ENCODE results near the gene ASPM. TPM values are rescaled to one million over a fixed set of nuclear protein-coding genes. Genes with fewer than 3 reads are reported as not detected.

ASPM gene
- total and polyA plus RNA-seq, 7 experiments from 2014 or later = 0.03 to 48.8 (median 0.16) TPM; not detected in 1

GRCh38 chr1:197145446-197146024 is 934 bp downstream of the ASPM start:
- H3K36me3 ChIP-seq (ENCODE audit: control insufficient read depth in 2 of 3, insufficient read depth in 3 of 3, low read length in 3 of 3) = no peaks in the 10 kb centered on the region
- Mint-ChIP-seq H3K27ac (peak overlapping the region in 3 of 9 donors; percentile 31 to 95 (median 52)), H3K4me3 (peak overlapping the region; percentile 89 to 98 (median 92)), H3K27me3 (peaks cover 0 to 11% (median 4%) of the 10 kb centered on the region in 5 donors), H3K9me3 (no peaks in the 10 kb centered on the region), H3K4me1 (peaks cover 7 to 29% (median 11%) of the 10 kb centered on the region in 7 donors), H3K36me3 (peaks cover 0 to 18% (median 0%) of the 10 kb centered on the region in 5 donors)
- ChIA-PET CTCF (no interaction called here), POLR2A (no interaction called here)
- H3K27me3 ChIP-seq (ENCODE audit: control insufficient read depth in 2 of 2, insufficient read depth in 2 of 2, low read length in 2 of 2) = no peaks in the 10 kb centered on the region
- peak overlapping the region; percentile 71 for H3K4me3 ChIP-seq (ENCODE audit: low read length)
- peaks cover 0 to 6% of the 10 kb centered on the region in 2 donors for H3K4me1 ChIP-seq (ENCODE audit: control insufficient read depth in 2 of 2, insufficient read depth in 2 of 2, low read length in 2 of 2)
- no peaks in the 10 kb centered on the region for H3K9me3 ChIP-seq (ENCODE audit: control insufficient read depth in 2 of 3, low read length in 3 of 3)
- peak in 1 of 9 donors; percentile 2 for DNase-seq
- intact Hi-C loops (cut with micrococcal nuclease) = loop anchor here (1.0 to 10.0 kb wide), 6 partner anchors 8 to 1013 kb away; partner anchors contain the start of genes DENND1B (in 2 of the 2), C1orf53 (in 1 of the 2) and NEK7 (in 1 of the 2)
- peak overlapping the region; percentile 24 for H3K27ac ChIP-seq (ENCODE audit: low read depth, low read length)
- no peak for ATAC-seq

DNA sequence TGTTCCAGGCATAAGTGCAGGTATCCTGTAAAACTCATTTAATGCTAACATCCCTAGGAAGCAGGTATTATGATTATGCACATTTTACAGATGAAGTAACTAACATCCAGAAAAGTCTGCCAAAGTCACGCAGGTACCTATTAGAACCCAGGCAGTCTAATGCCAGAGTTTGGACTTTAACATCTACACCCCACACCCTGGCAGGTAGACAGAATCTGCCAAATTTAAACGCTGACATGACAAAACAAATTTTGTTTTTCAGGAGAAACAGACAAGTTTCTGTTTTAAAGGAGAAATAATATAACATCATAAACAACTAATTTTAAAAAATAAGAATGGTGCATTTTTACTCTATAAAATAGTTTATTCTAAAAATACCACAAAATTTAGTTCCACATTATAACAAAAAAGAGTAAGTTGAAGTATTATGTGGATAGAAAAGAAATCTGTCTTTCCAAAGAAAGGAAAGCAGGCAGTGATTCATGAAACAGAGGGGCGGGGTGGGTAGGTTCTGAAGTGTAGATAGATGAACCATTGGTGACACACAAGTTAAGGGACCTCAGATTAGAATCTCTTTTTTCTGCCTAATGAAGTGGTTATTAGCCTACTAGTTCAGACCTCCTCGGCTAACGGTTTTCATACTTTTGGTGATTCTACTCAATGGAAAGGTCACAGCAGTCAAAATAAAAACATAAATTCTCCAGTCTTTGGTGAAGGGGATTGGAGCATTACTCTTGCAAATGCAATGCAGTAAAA is 1.7 kb downstream of the ASPM start:
- CTCF ChIA-PET = no interaction called here
- no peaks in the 10 kb centered on the region for H3K9me3 ChIP-seq (ENCODE audit: control insufficient read depth in 2 of 3, low read length in 3 of 3)
- peaks cover 0 to 20% (median 0%) of the 10 kb centered on the region in 5 donors for H3K36me3 Mint-ChIP-seq
- no peak for ATAC-seq
- H3K27me3 ChIP-seq (ENCODE audit: control insufficient read depth in 2 of 2, insufficient read depth in 2 of 2, low read length in 2 of 2) = no peaks in the 10 kb centered on the region
- no peak overlapping the region for H3K27ac ChIP-seq (ENCODE audit: low read depth, low read length)
- H3K4me1 ChIP-seq (ENCODE audit: control insufficient read depth in 2 of 2, insufficient read depth in 2 of 2, low read length in 2 of 2) = peaks cover 0 to 6% of the 10 kb centered on the region in 2 donors
- intact Hi-C loops (cut with micrococcal nuclease) = loop anchor here (1.0 to 10.0 kb wide), 3 partner anchors 7 to 758 kb away; partner anchors contain the start of genes C1orf53 (in 1 of the 2) and DENND1B (in 1 of the 2)
- peak overlapping the region in 7 of 10 donors; percentile 49 to 93 (median 89) for H3K4me3 Mint-ChIP-seq
- no peaks in the 10 kb centered on the region for H3K9me3 Mint-ChIP-seq
- POLR2A ChIA-PET = no interaction called here
- H3K27ac Mint-ChIP-seq = peak overlapping the region in 1 of 9 donors; percentile 89
- no peak for DNase-seq
- H3K4me3 ChIP-seq (ENCODE audit: low read length) = peak overlapping the region; percentile 18
- no peaks in the 10 kb centered on the region for H3K36me3 ChIP-seq (ENCODE audit: control insufficient read depth in 2 of 3, insufficient read depth in 3 of 3, low read length in 3 of 3)
- peaks cover 0 to 11% (median 4%) of the 10 kb centered on the region in 5 donors for H3K27me3 Mint-ChIP-seq
- peaks cover 7 to 37% (median 11%) of the 10 kb centered on the region in 7 donors for H3K4me1 Mint-ChIP-seq

- H3K9me3 Mint-ChIP-seq = no peaks in the 10 kb centered on the region
- peaks cover 0 to 11% (median 4%) of the 10 kb centered on the region in 5 donors for H3K27me3 Mint-ChIP-seq
- peak overlapping the region in 1 of 9 donors; percentile 29 for H3K27ac Mint-ChIP-seq
- H3K4me1 ChIP-seq (ENCODE audit: control insufficient read depth in 2 of 2, insufficient read depth in 2 of 2, low read length in 2 of 2) = peaks cover 0 to 10% of the 10 kb centered on the region in 2 donors
- POLR2A ChIA-PET = no interaction called here
- no peaks in the 10 kb centered on the region for H3K27me3 ChIP-seq (ENCODE audit: control insufficient read depth in 2 of 2, insufficient read depth in 2 of 2, low read length in 2 of 2)
- peak overlapping the region in 1 of 10 donors; percentile 54 for H3K4me3 Mint-ChIP-seq
- H3K4me3 ChIP-seq (ENCODE audit: low read length) = no peak overlapping the region
- CTCF ChIA-PET = no interaction called here
- DNase-seq = no peak
- H3K36me3 ChIP-seq (ENCODE audit: control insufficient read depth in 2 of 3, insufficient read depth in 3 of 3, low read length in 3 of 3) = no peaks in the 10 kb centered on the region
- H3K4me1 Mint-ChIP-seq = peaks cover 7 to 43% (median 11%) of the 10 kb centered on the region in 7 donors
- H3K36me3 Mint-ChIP-seq = peaks cover 0 to 26% (median 0%) of the 10 kb centered on the region in 5 donors
- H3K9me3 ChIP-seq (ENCODE audit: control insufficient read depth in 2 of 3, low read length in 3 of 3) = no peaks in the 10 kb centered on the region
- ATAC-seq = no peak
- intact Hi-C loops (cut with micrococcal nuclease) = loop anchor here in 1 of 2 donors (10.0 kb wide), 1 partner anchor 632 kb away; the partner anchor contains the start of gene DENND1B
- H3K27ac ChIP-seq (ENCODE audit: low read depth, low read length) = no peak overlapping the region
These were observed 3.2 kb downstream of the ASPM start for GRCh38 chr1:197143276-197143675.

GRCh38 chr1:197141575-197141974 is 4.9 kb downstream of the ASPM start:
- H3K27me3 ChIP-seq (ENCODE audit: control insufficient read depth in 2 of 2, insufficient read depth in 2 of 2, low read length in 2 of 2) = no peaks in the 10 kb centered on the region
- peaks cover 0 to 10% of the 10 kb centered on the region in 2 donors for H3K4me1 ChIP-seq (ENCODE audit: control insufficient read depth in 2 of 2, insufficient read depth in 2 of 2, low read length in 2 of 2)
- CTCF ChIA-PET = no interaction called here
- intact Hi-C loops (cut with micrococcal nuclease) = loop anchor here (1.0 to 10.0 kb wide), 2 partner anchors 8 to 633 kb away; partner anchors contain the start of gene DENND1B (in 1 of the 2)
- no peak for ATAC-seq
- Mint-ChIP-seq H3K27me3 (peaks cover 0 to 11% (median 4%) of the 10 kb centered on the region in 5 donors), H3K27ac (no peak overlapping the region), H3K36me3 (peaks cover 0 to 26% (median 0%) of the 10 kb centered on the region in 5 donors), H3K9me3 (no peaks in the 10 kb centered on the region), H3K4me1 (peaks cover 3 to 49% (median 8%) of the 10 kb centered on the region in 7 donors), H3K4me3 (peak overlapping the region in 1 of 10 donors; percentile 59)
- POLR2A ChIA-PET = no interaction called here
- H3K4me3 ChIP-seq (ENCODE audit: low read length) = no peak overlapping the region
- H3K27ac ChIP-seq (ENCODE audit: low read depth, low read length) = no peak overlapping the region
- H3K9me3 ChIP-seq (ENCODE audit: control insufficient read depth in 2 of 3, low read length in 3 of 3) = no peaks in the 10 kb centered on the region
- DNase-seq = no peak
- no peaks in the 10 kb centered on the region for H3K36me3 ChIP-seq (ENCODE audit: control insufficient read depth in 2 of 3, insufficient read depth in 3 of 3, low read length in 3 of 3)

DNA sequence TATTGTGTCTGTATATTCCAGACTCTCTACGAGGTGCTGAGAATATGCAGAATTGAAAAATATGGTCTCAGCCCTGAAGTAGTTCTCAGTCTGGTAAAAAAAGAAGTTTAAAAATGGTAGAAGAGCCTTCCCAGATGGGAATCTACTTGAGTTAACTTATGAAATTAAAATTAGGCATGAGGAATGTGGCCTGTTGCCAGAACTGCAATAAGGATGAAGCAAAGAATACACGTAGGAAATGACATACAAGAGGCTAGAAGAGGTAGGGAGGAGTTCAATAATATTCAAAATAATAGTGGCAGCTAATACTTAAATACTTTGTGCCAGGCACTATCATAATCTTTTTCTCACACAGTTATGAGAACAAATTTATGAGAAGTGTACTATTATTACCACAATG is 6.3 kb downstream of the ASPM start:
- DNase-seq (no peak), ATAC-seq (no peak)
- CTCF ChIA-PET = no interaction called here
- intact Hi-C loops (cut with micrococcal nuclease) = loop anchor here in 1 of 2 donors (10.0 kb wide), 1 partner anchor 635 kb away; the partner anchor contains the start of gene DENND1B
- Histone ChIP-seq H3K4me1 (ENCODE audit: control insufficient read depth in 2 of 2, insufficient read depth in 2 of 2, low read length in 2 of 2) (peaks cover 0 to 8% of the 10 kb centered on the region in 2 donors), H3K36me3 (ENCODE audit: control insufficient read depth in 2 of 3, insufficient read depth in 3 of 3, low read length in 3 of 3) (no peaks in the 10 kb centered on the region), H3K9me3 (ENCODE audit: control insufficient read depth in 2 of 3, low read length in 3 of 3) (no peaks in the 10 kb centered on the region), H3K27ac (ENCODE audit: low read depth, low read length) (no peak overlapping the region), H3K4me3 (ENCODE audit: low read length) (no peak overlapping the region), H3K27me3 (ENCODE audit: control insufficient read depth in 2 of 2, insufficient read depth in 2 of 2, low read length in 2 of 2) (no peaks in the 10 kb centered on the region)
- H3K4me1 Mint-ChIP-seq = peaks cover 0 to 54% (median 2%) of the 10 kb centered on the region in 7 donors
- peaks cover 0 to 26% (median 0%) of the 10 kb centered on the region in 5 donors for H3K36me3 Mint-ChIP-seq
- H3K27me3 Mint-ChIP-seq = peaks cover 0 to 11% (median 3%) of the 10 kb centered on the region in 5 donors
- H3K27ac Mint-ChIP-seq = peak overlapping the region in 1 of 9 donors; percentile 79
- POLR2A ChIA-PET = no interaction called here
- peak overlapping the region in 1 of 10 donors; percentile 67 for H3K4me3 Mint-ChIP-seq
- no peaks in the 10 kb centered on the region for H3K9me3 Mint-ChIP-seq

GRCh38 chr1:197139169-197139568 is 7.3 kb downstream of the ASPM start:
- Histone ChIP-seq H3K27me3 (ENCODE audit: control insufficient read depth in 2 of 2, insufficient read depth in 2 of 2, low read length in 2 of 2) (no peaks in the 10 kb centered on the region), H3K4me1 (ENCODE audit: control insufficient read depth in 2 of 2, insufficient read depth in 2 of 2, low read length in 2 of 2) (peaks cover 0 to 4% of the 10 kb centered on the region in 2 donors), H3K27ac (ENCODE audit: low read depth, low read length) (no peak overlapping the region), H3K36me3 (ENCODE audit: control insufficient read depth in 2 of 3, insufficient read depth in 3 of 3, low read length in 3 of 3) (no peaks in the 10 kb centered on the region), H3K9me3 (ENCODE audit: control insufficient read depth in 2 of 3, low read length in 3 of 3) (no peaks in the 10 kb centered on the region), H3K4me3 (ENCODE audit: low read length) (no peak overlapping the region)
- ChIA-PET POLR2A (no interaction called here), CTCF (no interaction called here)
- peak overlapping the region in 1 of 10 donors; percentile 16 for H3K4me3 Mint-ChIP-seq
- H3K27me3 Mint-ChIP-seq = peaks cover 0 to 11% (median 0%) of the 10 kb centered on the region in 5 donors
- intact Hi-C loops (cut with micrococcal nuclease) = no loop called here
- H3K27ac Mint-ChIP-seq = peak overlapping the region in 1 of 9 donors; percentile 61
- no peak for ATAC-seq
- DNase-seq = no peak
- peaks cover 0 to 29% (median 0%) of the 10 kb centered on the region in 5 donors for H3K36me3 Mint-ChIP-seq
- peaks cover 0 to 57% (median 0%) of the 10 kb centered on the region in 7 donors for H3K4me1 Mint-ChIP-seq
- H3K9me3 Mint-ChIP-seq = no peaks in the 10 kb centered on the region
